Activated T-cell treated with anti-CD3 and anti-CD28 coated beads, Interleukin-2, amount 50 U/mL, for 1 hour (primary cell): Measurements from ENCODE around the gene OBSL1.

Experiments used
- DNase-seq: peaks from one replicate; pipeline ENCODE4 v3.0.0-alpha.2; 2020

Gene OBSL1

GRCh38 chr2:219565130-219566080 is 5.9 kb downstream of the OBSL1 start:
- no peak for DNase-seq

GRCh38 chr2:219563271-219563928 is 7.9 kb downstream of the OBSL1 start:
- DNase-seq: no peak

DNA sequence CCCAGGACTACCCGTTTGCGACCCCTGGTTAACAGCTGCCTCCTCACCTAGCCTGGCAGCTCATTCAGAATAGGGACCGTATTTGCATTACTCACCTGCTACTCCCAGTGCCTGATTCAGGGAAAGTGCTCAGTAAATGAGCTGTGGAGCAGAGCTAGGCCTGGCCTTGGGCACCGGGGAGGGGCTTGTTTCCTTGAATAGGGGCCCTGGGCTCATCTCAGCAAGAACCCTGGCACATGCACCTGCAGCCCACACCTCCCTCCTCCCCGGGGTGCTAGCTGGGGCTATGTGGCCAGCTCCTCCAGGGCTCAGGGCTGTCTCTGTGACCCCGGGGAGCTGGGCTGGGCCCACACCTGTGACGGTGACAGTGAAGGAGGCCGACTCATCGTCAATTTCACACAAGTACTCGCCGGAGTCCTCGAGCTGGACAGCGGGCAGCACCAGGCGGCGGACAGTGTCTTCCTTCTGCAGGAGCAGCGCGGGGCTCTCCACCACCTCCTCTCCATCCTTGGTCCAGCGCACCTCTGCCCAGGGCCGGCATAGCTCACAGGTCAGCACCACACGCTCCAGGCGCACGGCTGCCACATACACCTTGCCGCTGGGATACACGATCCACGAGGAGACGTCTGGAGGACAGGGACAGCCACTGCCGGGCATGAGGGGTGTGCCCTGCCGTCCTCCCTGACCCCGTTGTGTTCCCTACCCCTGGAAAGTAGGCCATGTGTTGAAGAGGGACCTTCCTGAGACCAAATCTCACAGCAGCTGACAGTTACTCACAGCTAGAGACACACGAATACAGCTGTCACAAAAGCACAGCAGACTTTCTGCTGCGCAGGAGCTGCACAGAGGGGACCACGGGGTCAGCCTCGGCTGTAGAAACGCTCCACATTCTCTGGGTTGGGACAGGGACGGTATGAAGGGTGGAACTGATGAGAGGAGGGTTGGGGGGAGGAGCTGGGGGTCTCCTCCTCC is 9.0 kb downstream of the OBSL1 start:
- no peak for DNase-seq

DNA sequence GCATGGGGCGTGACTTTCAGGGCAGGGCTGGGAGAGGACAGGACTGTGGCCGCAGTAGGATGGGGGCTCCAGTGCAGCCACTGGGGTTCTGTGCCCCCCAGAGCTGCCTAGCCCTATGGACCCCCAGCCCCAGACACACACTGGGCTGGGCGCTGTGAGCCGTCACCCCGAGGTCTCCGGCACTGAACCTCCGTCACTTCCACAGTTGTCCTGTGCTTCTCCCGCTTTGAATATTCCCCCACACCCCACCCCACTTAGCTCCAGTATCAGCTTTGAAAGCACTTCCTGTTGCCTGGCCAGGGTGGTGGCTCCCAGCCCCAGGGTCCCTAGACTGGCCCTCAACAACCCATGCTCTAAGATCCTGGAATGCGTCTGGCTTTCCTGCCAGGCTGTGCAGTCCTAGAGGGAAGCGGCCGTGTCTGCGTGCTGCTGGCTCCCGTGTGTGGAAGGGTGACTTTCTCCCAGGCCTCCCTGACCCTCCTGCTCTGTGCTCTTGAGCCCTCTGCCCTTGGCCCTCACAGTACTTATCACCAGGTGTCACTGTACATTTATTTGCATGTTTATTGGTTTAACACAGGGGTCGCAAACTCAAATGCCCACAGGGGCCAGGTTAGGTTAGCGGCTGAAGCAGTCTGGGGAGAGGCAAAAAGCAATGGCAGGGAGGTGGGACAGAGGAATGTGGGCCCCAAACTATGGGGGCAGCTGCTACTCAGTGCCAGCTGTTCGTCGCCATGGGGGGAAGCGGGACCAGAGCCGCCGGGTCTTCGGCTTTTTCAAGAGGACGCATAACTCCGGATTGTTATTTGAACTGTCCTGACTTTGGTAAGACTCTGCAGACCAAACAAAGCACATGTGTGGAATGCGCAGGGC is 9.9 kb downstream of the OBSL1 start:
- DNase-seq: no peak

GRCh38 chr2:219560893-219561178 is 10.5 kb downstream of the OBSL1 start:
- DNase-seq: no peak

- DNase-seq: peak; percentile 43
Measured at GRCh38 chr2:219560037-219560892, 11.1 kb downstream of the OBSL1 start.

DNA sequence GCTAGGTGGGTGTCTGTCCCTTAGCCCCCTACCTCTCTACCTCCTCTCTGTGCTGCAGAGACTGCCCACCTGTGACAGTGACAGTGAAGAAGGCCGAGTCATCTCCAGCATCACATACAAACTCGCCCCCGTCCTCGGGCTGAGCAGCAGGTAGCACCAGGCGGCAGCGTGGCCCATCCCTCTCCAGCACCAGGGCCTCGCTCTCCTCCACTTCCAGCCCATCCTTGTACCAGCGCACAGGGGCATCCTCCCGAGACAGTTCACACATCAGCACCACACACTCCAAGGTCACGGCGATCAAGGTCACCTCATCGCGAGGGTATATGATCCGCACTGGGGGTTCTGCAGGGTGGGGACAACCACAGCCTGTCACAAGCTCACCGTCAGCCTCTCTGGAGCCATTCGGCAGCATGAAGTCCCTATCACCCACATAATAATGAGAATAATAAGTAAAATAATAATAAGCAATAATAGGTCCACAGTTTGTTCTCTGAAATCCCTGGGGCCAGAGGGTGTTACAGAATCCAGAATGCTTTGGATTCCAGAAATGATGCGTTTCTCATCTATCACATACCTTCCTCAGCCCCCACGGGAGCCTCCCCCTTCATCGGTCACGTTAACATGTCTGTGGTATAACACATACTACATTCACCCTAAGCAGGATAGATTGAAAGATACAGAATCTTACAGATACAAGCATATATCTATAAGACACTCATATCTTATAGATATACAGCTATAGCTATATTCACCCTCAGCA is 12.0 kb downstream of the OBSL1 start:
- DNase-seq: no peak

GRCh38 chr2:219557791-219558785 is 13.3 kb downstream of the OBSL1 start:
- no peak for DNase-seq

DNA sequence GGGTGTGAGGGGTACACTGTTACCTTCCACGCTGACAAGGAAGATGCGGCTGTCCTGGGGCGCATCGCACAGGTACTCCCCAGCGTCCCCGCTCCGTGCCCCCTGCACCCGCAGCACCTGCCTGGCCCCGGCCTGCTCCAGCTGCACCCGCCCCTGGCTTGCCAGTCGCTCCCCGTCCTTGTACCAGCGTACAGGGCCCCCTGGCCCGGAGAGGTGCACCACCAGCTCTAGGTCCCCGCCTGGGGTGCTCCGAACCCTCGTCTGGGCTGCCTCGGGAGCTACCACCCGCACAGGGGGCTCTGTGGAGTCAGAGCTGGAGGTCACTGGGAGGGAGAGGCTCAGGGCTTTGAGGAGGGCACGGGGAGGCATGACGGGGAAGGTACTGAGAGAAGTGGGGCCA is 14.0 kb downstream of the OBSL1 start:
- no peak for DNase-seq

DNA sequence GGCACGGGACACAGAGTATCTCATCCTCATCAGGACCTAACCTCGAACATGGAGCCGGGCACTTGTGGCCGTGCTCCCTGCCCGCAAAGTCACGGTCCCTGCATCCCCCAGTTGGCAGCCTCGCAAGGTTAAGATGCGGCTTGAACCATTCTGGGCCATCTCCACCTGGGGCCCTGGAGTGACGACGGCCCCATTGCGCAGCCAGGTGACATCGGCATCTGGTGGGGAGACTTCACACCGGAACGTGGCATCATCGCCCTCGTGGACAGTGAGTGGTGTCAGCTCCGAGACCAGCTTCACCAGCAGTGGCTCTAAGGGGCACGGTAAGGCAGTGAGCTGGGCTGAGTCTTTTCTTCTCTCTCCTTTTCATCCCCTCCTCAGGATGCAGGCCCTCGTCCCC is 14.9 kb downstream of the OBSL1 start:
- DNase-seq: no peak

- no peak for DNase-seq
Measured at GRCh38 chr2:219555956-219556355, 15.4 kb downstream of the OBSL1 start.

GRCh38 chr2:219554350-219554749 is 17.0 kb downstream of the OBSL1 start:
- no peak for DNase-seq

DNA sequence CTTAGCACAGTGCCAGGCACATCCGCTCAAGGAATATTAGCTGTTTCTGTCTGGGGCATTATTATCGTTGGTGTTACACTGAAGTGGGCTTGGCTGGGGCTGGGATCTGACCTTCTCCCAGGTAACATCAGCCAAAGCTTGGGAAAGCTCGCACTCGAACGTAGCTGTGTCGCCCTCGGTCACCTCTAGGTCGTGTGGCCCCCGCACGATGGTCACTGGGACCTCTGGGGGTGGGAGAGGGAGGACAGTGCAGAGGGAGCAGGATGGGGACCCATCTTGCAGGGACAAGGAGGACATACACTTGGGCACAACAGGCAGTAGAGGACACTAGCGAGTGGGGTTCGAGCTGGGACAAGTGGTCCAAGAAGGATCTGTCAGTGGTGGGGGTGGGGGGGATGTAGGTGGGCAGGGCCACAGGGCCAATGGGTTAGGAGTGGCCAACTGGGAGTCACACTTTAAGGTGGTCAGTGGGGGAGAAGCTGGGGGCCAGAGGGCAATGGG is 17.8 kb downstream of the OBSL1 start:
- DNase-seq: no peak

GRCh38 chr2:219553168-219553417 is 18.2 kb downstream of the OBSL1 start:
- DNase-seq: no peak

DNA sequence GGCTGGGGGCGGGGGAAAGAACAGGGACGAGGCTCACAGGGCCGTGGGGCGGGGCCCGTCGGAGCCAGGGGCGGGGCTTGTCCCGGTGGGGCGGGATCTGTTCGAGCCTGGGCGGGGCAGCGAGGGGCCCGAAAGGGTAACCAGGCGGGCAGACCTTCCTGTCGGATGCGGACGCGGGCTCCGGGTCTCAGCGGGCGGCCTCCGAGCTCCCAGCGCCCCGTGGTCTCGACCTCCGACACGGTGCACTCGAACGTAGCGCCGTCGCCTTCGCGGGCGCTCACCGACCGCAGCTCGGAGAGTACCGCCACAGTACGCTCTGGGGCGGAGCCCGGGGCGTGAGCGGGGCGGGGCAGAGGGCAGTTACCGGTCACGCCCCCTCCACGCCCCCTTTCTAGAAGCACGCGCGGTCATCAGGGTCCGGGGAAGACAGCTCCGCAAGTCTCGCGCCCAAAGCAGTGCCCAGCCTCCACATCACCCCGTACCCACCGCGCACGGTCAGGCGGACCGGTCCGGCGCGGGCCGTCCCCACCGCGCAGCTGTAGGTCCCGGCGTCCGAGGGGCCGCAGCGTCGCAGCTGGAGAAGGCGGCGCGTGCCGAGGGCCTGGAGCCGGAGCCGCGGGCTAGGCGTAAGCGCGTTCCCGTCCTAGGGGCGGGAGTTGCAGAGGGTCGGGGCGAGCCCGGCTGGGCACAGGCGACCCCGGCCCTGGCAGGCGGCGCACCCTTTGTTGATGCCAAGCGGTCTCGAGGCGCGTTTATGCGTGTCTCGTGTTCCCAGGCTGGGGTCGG is 18.8 kb downstream of the OBSL1 start:
- DNase-seq: peak; percentile 85

GRCh38 chr2:219551441-219552381 is 19.6 kb downstream of the OBSL1 start:
- DNase-seq: no peak

DNA sequence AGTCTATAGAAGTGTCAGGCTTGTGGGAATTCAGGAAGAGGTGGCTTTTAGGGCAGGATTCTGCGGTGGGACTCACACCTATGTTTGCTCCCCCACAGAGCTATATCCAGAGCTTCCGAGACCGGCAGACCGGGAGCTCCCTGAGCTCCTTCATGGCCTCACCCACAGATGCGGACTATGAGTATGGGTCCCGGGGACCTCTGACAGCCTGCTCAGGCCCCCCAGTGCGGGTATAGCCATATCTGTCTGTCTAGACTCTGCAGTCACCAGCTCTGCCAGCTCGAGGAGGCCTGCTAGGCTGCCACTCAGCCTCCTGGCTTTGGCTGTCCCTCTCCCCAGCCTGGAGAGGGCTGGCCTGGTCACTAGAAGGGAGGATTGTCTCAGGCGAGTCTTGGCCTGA is 21.7 kb downstream of the OBSL1 start:
- no peak for DNase-seq
